CD14-positive monocyte (primary cell): ENCODE data around the gene PTCHD1. TPM values are rescaled to one million over a fixed set of nuclear protein-coding genes. Genes with fewer than 3 reads are reported as not detected.

ENCODE experiments used
- DNase-seq, 3 donors: peaks; one replicate each; pipeline ENCODE4 v3.0.0-alpha.2; 2011 to 2022
- H2AFZ ChIP-seq: 2 replicates; pipeline ENCODE4 v1.6.0; 2012; ENCODE audit warnings: mild to moderate bottlenecking, low read depth, low read length, inconsistent platforms; ENCODE audit not compliant: insufficient read depth, poor library complexity, severe bottlenecking
- H3K27ac ChIP-seq, 2 donors: 1 replicate in 1 of 2; 2 replicates in 1 of 2; pipeline ENCODE4 v1.5.1; 2012 to 2013; ENCODE audit warnings: low read length in 2 of 2, control low read depth in 1 of 2, inconsistent platforms in 1 of 2, low read depth in 1 of 2, mild to moderate bottlenecking in 1 of 2
- H3K27me3 ChIP-seq, 2 donors: one replicate each; pipeline versions ENCODE4 v1.6.0 to v1.6.1; 2011 to 2013; ENCODE audit warnings: low read length in 2 of 2; ENCODE audit not compliant: control insufficient read depth in 2 of 2, insufficient read depth in 2 of 2
- H3K36me3 ChIP-seq, 2 donors: replicated peaks in 1 of 2; 1 replicate in 1 of 2; 2 replicates in 1 of 2; pipeline versions ENCODE4 v1.5.1 to v1.6.1; 2012 to 2013; ENCODE audit warnings: low read length in 2 of 2, control low read depth in 1 of 2, inconsistent platforms in 1 of 2, mild to moderate bottlenecking in 1 of 2; ENCODE audit not compliant: insufficient read depth in 2 of 2, control insufficient read depth in 1 of 2
- H3K4me1 ChIP-seq, 2 donors: 1 replicate in 1 of 2; 2 replicates in 1 of 2; pipeline versions ENCODE4 v1.5.1 to v1.6.1; 2012 to 2013; ENCODE audit warnings: low read length in 2 of 2, control low read depth in 1 of 2, inconsistent platforms in 1 of 2, mild to moderate bottlenecking in 1 of 2, moderate library complexity in 1 of 2; ENCODE audit not compliant: insufficient read depth in 2 of 2, control insufficient read depth in 1 of 2
- H3K4me2 ChIP-seq: replicated peaks from 2 replicates; pipeline ENCODE3; 2012; ENCODE audit warnings: low read length, moderate library complexity, mild to moderate bottlenecking; ENCODE audit not compliant: poor library complexity, severe bottlenecking; ENCODE audit errors: extremely low read depth
- H3K4me3 ChIP-seq, 3 experiments: fragments of 200-600 bp in 1 of 3; sonication (generic) in 1 of 3; replicated peaks in 1 of 3; 1 replicate in 2 of 3; 2 replicates in 1 of 3; pipeline ENCODE4 v1.5.1; 2011 to 2013; ENCODE audit warnings: low read length in 3 of 3, mild to moderate bottlenecking in 3 of 3, control low read depth in 2 of 3, low read depth in 2 of 3, inconsistent platforms in 1 of 3, moderate library complexity in 1 of 3
- H3K79me2 ChIP-seq: 2 replicates; pipeline ENCODE4 v1.6.0; 2012; ENCODE audit warnings: mild to moderate bottlenecking, control low read depth, inconsistent platforms, low read length, moderate library complexity; ENCODE audit not compliant: insufficient read depth
- H3K9ac ChIP-seq: 2 replicates; pipeline ENCODE4 v1.6.0; 2017; ENCODE audit warnings: low read length, mild to moderate bottlenecking; ENCODE audit not compliant: insufficient read depth, poor library complexity, severe bottlenecking
- H3K9me3 ChIP-seq, 2 donors: replicated peaks in 1 of 2; 1 replicate in 1 of 2; 2 replicates in 1 of 2; pipeline versions ENCODE4 v1.5.1 to v1.6.1; 2012 to 2013; ENCODE audit warnings: low read length in 2 of 2, control low read depth in 1 of 2; ENCODE audit not compliant: control insufficient read depth in 1 of 2, insufficient read depth in 1 of 2
- H4K20me1 ChIP-seq: 2 replicates; pipeline ENCODE4 v1.6.0; 2012; ENCODE audit warnings: mild to moderate bottlenecking, low read length, control low read depth, moderate library complexity; ENCODE audit not compliant: insufficient read depth
- H3K27ac Mint-ChIP-seq, 7 donors: one replicate each; pipeline ENCODE4 v1.8.0; 2020; ENCODE audit warnings: mild to moderate bottlenecking in 7 of 7, mixed read lengths in 7 of 7, moderate library complexity in 6 of 7, inconsistent platforms in 2 of 7
- H3K27me3 Mint-ChIP-seq, 3 donors: one replicate each; pipeline ENCODE4 v1.8.0; 2021 to 2022; ENCODE audit warnings: low read depth in 3 of 3, mild to moderate bottlenecking in 3 of 3, mixed read lengths in 3 of 3, moderate library complexity in 3 of 3, inconsistent platforms in 1 of 3
- H3K36me3 Mint-ChIP-seq, 2 donors: one replicate each; pipeline ENCODE4 v1.8.0; 2020; ENCODE audit warnings: mixed read lengths in 2 of 2, inconsistent platforms in 1 of 2, mild to moderate bottlenecking in 1 of 2
- H3K4me1 Mint-ChIP-seq: one replicate; pipeline ENCODE4 v1.8.0; 2020; ENCODE audit warnings: mild to moderate bottlenecking, mixed read lengths
- H3K4me3 Mint-ChIP-seq, 2 donors: one replicate each; pipeline ENCODE4 v1.8.0; 2020; ENCODE audit warnings: mild to moderate bottlenecking in 2 of 2, mixed read lengths in 2 of 2, moderate library complexity in 1 of 2
- H3K9me3 Mint-ChIP-seq, 7 donors: one replicate each; pipeline ENCODE4 v1.8.0; 2020 to 2022; ENCODE audit warnings: mixed read lengths in 7 of 7, mild to moderate bottlenecking in 6 of 7, moderate library complexity in 6 of 7, inconsistent platforms in 2 of 7
- WGBS: methylation state at CpG from one replicate; pipeline ENCODE4 v1.1.5; 2013; ENCODE audit warnings: missing lambda C conversion rate; ENCODE audit not compliant: insufficient coverage; 5-methylcytosine and 5-hydroxymethylcytosine counted together
- intact Hi-C, 2 donors: fragments of 100-400 bp; cut with micrococcal nuclease; formaldehyde crosslinking; loops; one replicate each; pipeline versions ENCODE4 v1.15.0 to v1.15.1; 2023
- polyA plus RNA-seq, 3 donors: library from polyadenylated mRNA; depleted of rRNA in 1 of 3; unstranded in 2 of 3; stranded (reverse) in 1 of 3; fragments of 300-500 nt in 2 of 3; fragments of >200 nt in 1 of 3; fragmentation: Illumina TruSeq in 2 of 3; gene quantifications; 1 replicate in 2 of 3; 2 replicates in 1 of 3; pipeline ENCODE4 v1.2.3, GENCODE V29; 2012 to 2021
- TF ChIP-seq, protein P1 (sequence below): fragments of 200-600 bp; IDR thresholded peaks from one replicate; pipeline ENCODE4 v1.8.0; 2022; ENCODE audit warnings: antibody characterized with exemption, mild to moderate bottlenecking

Gene PTCHD1
- polyA plus RNA-seq, 3 donors = not detected

DNA sequence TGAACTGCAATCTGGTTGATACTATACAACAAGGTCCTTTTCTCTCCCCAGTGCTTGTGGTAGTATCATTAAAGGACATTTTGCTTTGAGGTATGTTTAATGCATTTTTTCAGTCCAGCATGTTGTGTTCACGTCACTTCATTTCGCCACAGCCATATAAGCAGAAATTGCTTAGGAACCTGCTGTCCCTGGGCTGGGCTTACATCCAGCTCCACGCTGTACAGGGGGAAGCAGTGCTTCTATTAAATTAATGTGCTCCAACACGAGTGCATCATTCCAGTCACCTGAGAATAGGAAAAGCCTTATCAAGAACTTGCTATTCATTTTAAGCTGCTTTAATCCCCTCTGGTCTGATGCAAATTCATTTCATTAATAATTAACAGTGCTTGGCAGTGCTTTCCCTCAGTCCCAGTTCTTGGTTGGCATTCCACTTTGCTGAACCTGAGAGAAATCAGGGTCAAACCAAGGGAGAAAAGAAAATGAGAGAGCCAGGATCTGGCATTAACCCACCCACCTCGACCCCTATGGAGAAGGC lies 47.4 kb upstream of the PTCHD1 start:
- no peak overlapping the region for H3K27ac Mint-ChIP-seq
- intact Hi-C loops = no loop called here
- Histone ChIP-seq H3K27ac (no peak overlapping the region), H3K4me2 (no peak overlapping the region), H3K36me3 (no peaks in the 10 kb centered on the region), H3K9me3 (no peaks in the 10 kb centered on the region), H3K9ac (no peak overlapping the region), H4K20me1 (no peaks in the 10 kb centered on the region), H3K4me1 (no peaks in the 10 kb centered on the region), H2AFZ (no peak overlapping the region), H3K4me3 (no peak overlapping the region), H3K27me3 (no peaks in the 10 kb centered on the region), H3K79me2 (no peaks in the 10 kb centered on the region)
- TF ChIP-seq, protein P1, sequence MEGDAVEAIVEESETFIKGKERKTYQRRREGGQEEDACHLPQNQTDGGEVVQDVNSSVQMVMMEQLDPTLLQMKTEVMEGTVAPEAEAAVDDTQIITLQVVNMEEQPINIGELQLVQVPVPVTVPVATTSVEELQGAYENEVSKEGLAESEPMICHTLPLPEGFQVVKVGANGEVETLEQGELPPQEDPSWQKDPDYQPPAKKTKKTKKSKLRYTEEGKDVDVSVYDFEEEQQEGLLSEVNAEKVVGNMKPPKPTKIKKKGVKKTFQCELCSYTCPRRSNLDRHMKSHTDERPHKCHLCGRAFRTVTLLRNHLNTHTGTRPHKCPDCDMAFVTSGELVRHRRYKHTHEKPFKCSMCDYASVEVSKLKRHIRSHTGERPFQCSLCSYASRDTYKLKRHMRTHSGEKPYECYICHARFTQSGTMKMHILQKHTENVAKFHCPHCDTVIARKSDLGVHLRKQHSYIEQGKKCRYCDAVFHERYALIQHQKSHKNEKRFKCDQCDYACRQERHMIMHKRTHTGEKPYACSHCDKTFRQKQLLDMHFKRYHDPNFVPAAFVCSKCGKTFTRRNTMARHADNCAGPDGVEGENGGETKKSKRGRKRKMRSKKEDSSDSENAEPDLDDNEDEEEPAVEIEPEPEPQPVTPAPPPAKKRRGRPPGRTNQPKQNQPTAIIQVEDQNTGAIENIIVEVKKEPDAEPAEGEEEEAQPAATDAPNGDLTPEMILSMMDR = no peak
- no peak overlapping the region for H3K4me3 Mint-ChIP-seq
- no CpG with 5 or more reads among the region's 5 CpGs for WGBS
- H3K9me3 Mint-ChIP-seq = no peaks in the 10 kb centered on the region
- no peaks in the 10 kb centered on the region for H3K36me3 Mint-ChIP-seq
- peaks cover 0 to 2% (median 0%) of the 10 kb centered on the region in 3 donors for H3K27me3 Mint-ChIP-seq
- H3K4me1 Mint-ChIP-seq = no peaks in the 10 kb centered on the region
- DNase-seq = no peak

DNA sequence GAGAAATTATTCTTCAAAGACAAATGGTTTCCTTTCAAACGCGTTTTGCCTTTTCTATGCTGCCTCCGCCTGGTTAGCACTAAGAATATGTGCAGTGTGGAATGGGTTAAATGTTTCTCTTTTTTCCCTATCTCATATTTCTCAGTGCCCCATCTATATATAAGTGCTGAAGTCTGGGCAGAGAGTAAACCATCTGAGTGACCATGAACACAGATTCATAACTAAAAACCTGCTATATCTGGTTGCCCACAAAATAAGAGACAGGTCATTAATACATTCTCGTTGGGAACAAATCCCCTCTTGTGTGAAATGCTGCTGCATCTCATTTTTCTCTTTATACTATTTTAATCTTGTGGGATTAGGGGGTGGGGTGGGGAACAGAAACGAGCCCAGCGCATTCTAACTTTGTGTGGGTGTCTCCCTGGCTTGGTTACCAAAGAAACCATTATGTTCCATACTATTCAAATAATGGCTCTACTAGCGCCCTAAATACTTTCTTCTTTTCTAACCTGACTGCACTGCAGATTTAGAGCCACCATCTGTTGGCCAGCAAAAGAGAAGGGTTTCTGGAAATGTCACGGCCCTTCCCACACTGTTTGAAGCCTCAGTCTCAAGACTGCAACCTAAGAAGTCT lies 42.2 kb upstream of the PTCHD1 start:
- H3K36me3 ChIP-seq = no peaks in the 10 kb centered on the region
- H3K4me1 Mint-ChIP-seq = no peaks in the 10 kb centered on the region

More for the DNA sequence above, 42.2 kb upstream of the PTCHD1 start:
- TF ChIP-seq, protein P1 = no peak
- Histone ChIP-seq H3K4me1 (no peaks in the 10 kb centered on the region), H3K27ac (no peak overlapping the region), H4K20me1 (no peaks in the 10 kb centered on the region), H3K27me3 (no peaks in the 10 kb centered on the region), H3K4me3 (no peak overlapping the region), H3K4me2 (no peak overlapping the region), H2AFZ (no peak overlapping the region), H3K9me3 (no peaks in the 10 kb centered on the region), H3K79me2 (no peaks in the 10 kb centered on the region), H3K9ac (no peak overlapping the region)
- Mint-ChIP-seq H3K36me3 (no peaks in the 10 kb centered on the region), H3K27me3 (no peaks in the 10 kb centered on the region), H3K27ac (peak overlapping the region in 1 of 7 donors; percentile 43), H3K4me3 (no peak overlapping the region), H3K9me3 (no peaks in the 10 kb centered on the region)
- no CpG with 5 or more reads among the region's 8 CpGs for WGBS
- intact Hi-C loops = no loop called here
- no peak for DNase-seq
